Spleen (tissue), 11 donors: ENCODE data around the gene MAGOHB. TPM values are rescaled to one million over a fixed set of nuclear protein-coding genes. Genes with fewer than 3 reads are reported as not detected.

ENCODE experiments used
- DNase-seq: peaks from one replicate; pipeline ENCODE4 v3.0.0-alpha.2; 2020
- H3K27ac ChIP-seq, 8 donors: fragments of 200-600 bp; sonication (generic) in 7 of 8; 1 replicate in 4 of 8; 2 replicates in 4 of 8; pipeline versions ENCODE4 v1.5.0 to v1.8.0; 2016 to 2021; ENCODE audit warnings: inconsistent platforms in 4 of 8, mild to moderate bottlenecking in 4 of 8, moderate library complexity in 1 of 8
- H3K27me3 ChIP-seq, 7 donors: fragments of 200-600 bp; sonication (generic) in 6 of 7; replicated peaks in 1 of 7; 1 replicate in 4 of 7; 2 replicates in 3 of 7; pipeline versions ENCODE4 v1.5.0 to v1.8.0; 2016 to 2021; ENCODE audit warnings: inconsistent platforms in 3 of 7, mild to moderate bottlenecking in 1 of 7
- H3K36me3 ChIP-seq, 6 donors: fragments of 200-600 bp; sonication (generic) in 5 of 6; 1 replicate in 4 of 6; 2 replicates in 2 of 6; pipeline versions ENCODE4 v1.5.0 to v1.8.0; 2016 to 2021; ENCODE audit warnings: inconsistent platforms in 2 of 6
- H3K4me1 ChIP-seq, 6 donors: fragments of 200-600 bp; sonication (generic) in 5 of 6; 1 replicate in 3 of 6; 2 replicates in 3 of 6; pipeline versions ENCODE4 v1.5.0 to v1.8.0; 2016 to 2021; ENCODE audit warnings: inconsistent platforms in 3 of 6
- H3K4me3 ChIP-seq, 8 donors: fragments of 200-600 bp; sonication (generic) in 7 of 8; 1 replicate in 4 of 8; 2 replicates in 4 of 8; pipeline versions ENCODE4 v1.5.0 to v1.8.0; 2016 to 2021; ENCODE audit warnings: inconsistent platforms in 4 of 8, mild to moderate bottlenecking in 4 of 8, moderate library complexity in 2 of 8
- H3K9me3 ChIP-seq, 8 donors: fragments of 200-600 bp; sonication (generic) in 7 of 8; 1 replicate in 4 of 8; 2 replicates in 4 of 8; pipeline versions ENCODE4 v1.5.0 to v1.8.0; 2016 to 2021; ENCODE audit warnings: inconsistent platforms in 4 of 8
- POLR2A ChIP-seq, 3 donors: fragments of 450-650 bp; IDR thresholded peaks; one replicate each; pipeline ENCODE4 v1.5.1; 2017; ENCODE audit warnings: antibody characterized with exemption in 3 of 3, mild to moderate bottlenecking in 1 of 3
- POLR2AphosphoS5 ChIP-seq, 3 donors: sonication (generic); formaldehyde crosslinking; IDR thresholded peaks; one replicate each; pipeline ENCODE4 v1.5.1; 2017; ENCODE audit warnings: antibody characterized with exemption in 3 of 3
- WGBS, 5 donors: extraction: QIAGEN DNeasy Blood & Tissue Kit in 3 of 5; methylation state at CpG; one replicate each; pipeline versions ENCODE4 v1.1.5 to v1.1.7; 2013 to 2018; 5-methylcytosine and 5-hydroxymethylcytosine counted together
- intact Hi-C: fragments of 100-400 bp; cut with DNase I; formaldehyde crosslinking; loops from one replicate; pipeline ENCODE4 v1.15.0; 2023; ENCODE audit warnings: low total_unique reads
- polyA plus RNA-seq, 3 donors: library from polyadenylated mRNA; stranded (reverse); fragments of 200-250 nt; gene quantifications; one replicate each; pipeline ENCODE4 v1.2.1, GENCODE V29; 2013
- total RNA-seq, 7 donors: library from RNA; depleted of rRNA in 3 of 7; stranded (reverse); fragments of >200 nt in 3 of 7; fragmentation: NEBNext Ultra II Directional in 4 of 7; extraction: Animal tissue kit (Norgen Biotek cat#: 25700) in 4 of 7; gene quantifications; one replicate each; pipeline versions ENCODE4 v1.1.0 to v1.2.1, GENCODE V29; 2016 to 2021
- TF ChIP-seq, protein P1 (sequence below), 11 experiments: fragments of 200-600 bp in 7 of 11; fragments of 450-650 bp in 4 of 11; sonication (generic) in 4 of 11; IDR thresholded peaks in 8 of 11; conservative IDR thresholded peaks in 3 of 11; 1 replicate in 7 of 11; 2 replicates in 4 of 11; pipeline versions ENCODE4 v1.4.0 to v1.8.0; 2016 to 2021; ENCODE audit warnings: antibody characterized with exemption in 11 of 11, inconsistent platforms in 4 of 11, mild to moderate bottlenecking in 1 of 11
- donor health status: healthy with polysubstance abuse.
- donor health status: DM: no; HTN: no; CAD: no; lungs with moderate emphysema.
- donor health status: DM: no; HTN: no; CAD: no.
- donor health status: Bipolar disorder and iron deficiency.
- donor health status: healthy.
- donor health status: DM: no; HTN: no; CAD: no.
- donor health status: DM: yes; HTN: yes; CAD: no.

MAGOHB gene
- total and polyA plus RNA-seq, 10 donors, result 12.6 to 27.1 (median 20.0) TPM

- DNase-seq, result no peak
- Histone ChIP-seq H3K27me3 (no peaks in the 10 kb centered on the region), H3K36me3 (no peaks in the 10 kb centered on the region), H3K4me3 (no peak overlapping the region), H3K9me3 (no peaks in the 10 kb centered on the region), H3K27ac (no peak overlapping the region), H3K4me1 (peaks cover 0 to 6% (median 0%) of the 10 kb centered on the region in 6 donors)
- intact Hi-C loops, result loop anchor here (5.0 kb wide), 2 partner anchors 235 to 325 kb away; no protein-coding TSS in a partner anchor
- WGBS, 5 donors, result 0 to 3% (median 0%) methylated on average over 1 of the region's 1 CpG
- TF ChIP-seq POLR2AphosphoS5 (IDR thresholded peaks at IDR 0.05), result no peak
- no peak for TF ChIP-seq POLR2A (IDR thresholded peaks at IDR 0.05)
- TF ChIP-seq, protein P1, sequence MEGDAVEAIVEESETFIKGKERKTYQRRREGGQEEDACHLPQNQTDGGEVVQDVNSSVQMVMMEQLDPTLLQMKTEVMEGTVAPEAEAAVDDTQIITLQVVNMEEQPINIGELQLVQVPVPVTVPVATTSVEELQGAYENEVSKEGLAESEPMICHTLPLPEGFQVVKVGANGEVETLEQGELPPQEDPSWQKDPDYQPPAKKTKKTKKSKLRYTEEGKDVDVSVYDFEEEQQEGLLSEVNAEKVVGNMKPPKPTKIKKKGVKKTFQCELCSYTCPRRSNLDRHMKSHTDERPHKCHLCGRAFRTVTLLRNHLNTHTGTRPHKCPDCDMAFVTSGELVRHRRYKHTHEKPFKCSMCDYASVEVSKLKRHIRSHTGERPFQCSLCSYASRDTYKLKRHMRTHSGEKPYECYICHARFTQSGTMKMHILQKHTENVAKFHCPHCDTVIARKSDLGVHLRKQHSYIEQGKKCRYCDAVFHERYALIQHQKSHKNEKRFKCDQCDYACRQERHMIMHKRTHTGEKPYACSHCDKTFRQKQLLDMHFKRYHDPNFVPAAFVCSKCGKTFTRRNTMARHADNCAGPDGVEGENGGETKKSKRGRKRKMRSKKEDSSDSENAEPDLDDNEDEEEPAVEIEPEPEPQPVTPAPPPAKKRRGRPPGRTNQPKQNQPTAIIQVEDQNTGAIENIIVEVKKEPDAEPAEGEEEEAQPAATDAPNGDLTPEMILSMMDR (IDR thresholded peaks at IDR 0.05 in 8 of 11, conservative IDR thresholded peaks at IDR 0.05 in 3 of 11), result peak; percentile 42 to 79 (median 70)
Measured at GRCh38 chr12:10562306-10562933, 51.0 kb downstream of the MAGOHB start.

DNA sequence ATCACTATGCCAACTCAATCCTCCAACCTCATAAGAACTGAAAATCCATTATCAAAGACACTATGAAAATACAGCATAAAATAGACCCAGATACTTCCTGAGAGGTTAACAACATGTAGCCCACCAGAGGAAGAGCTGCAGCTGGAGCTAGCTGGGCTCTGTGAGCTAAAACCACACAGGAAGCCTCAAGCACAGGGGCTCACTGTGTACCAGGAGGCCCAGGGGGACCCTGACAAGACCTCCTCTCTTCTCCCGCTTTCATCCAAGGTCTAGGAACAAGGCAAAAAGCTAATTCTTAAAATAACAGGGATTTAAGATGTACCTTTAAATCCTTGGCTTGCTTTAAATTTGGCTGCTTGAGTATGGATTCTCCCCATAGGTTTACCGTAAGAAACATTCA is 54.2 kb downstream of the MAGOHB start:
- intact Hi-C loops, result no loop called here
- TF ChIP-seq POLR2A (IDR thresholded peaks at IDR 0.05) (no peak), POLR2AphosphoS5 (IDR thresholded peaks at IDR 0.05) (peak in 1 of 3 donors; percentile 40)
- TF ChIP-seq, protein P1 (IDR thresholded peaks at IDR 0.05 in 8 of 11, conservative IDR thresholded peaks at IDR 0.05 in 3 of 11), result no peak
- H3K4me1 ChIP-seq, result peaks cover 0 to 6% (median 0%) of the 10 kb centered on the region in 6 donors
- H3K27me3 ChIP-seq, result no peaks in the 10 kb centered on the region
- H3K9me3 ChIP-seq, result no peaks in the 10 kb centered on the region
- no peaks in the 10 kb centered on the region for H3K36me3 ChIP-seq
- peak overlapping the region in 3 of 8 donors; percentile 17 to 46 (median 30) for H3K27ac ChIP-seq
- DNase-seq, result peak; percentile 71
- 17 to 51% (median 31%) methylated on average over 2 of the region's 2 CpGs for WGBS, 5 donors
- no peak overlapping the region for H3K4me3 ChIP-seq

DNA sequence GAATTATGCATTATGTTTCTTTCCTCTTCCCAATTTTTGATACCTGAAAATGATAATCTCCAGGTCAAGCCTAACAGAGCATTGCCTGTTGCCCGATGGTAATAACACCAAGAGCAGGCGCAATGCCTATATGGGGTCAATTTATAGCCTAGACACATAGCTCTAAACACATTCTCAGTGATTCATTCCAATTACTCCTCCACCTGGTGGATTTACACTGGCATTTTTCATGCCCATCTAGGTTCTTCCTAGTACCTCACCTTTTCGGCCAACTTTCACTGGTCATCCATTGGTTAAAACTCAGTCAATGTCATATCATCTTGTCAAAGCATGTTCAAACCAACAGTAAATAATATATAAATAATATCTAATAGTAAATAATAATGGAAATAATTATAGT is 54.6 kb downstream of the MAGOHB start:
- Histone ChIP-seq H3K9me3 (no peaks in the 10 kb centered on the region), H3K27ac (peak overlapping the region in 4 of 8 donors; percentile 34 to 80 (median 58)), H3K36me3 (no peaks in the 10 kb centered on the region), H3K27me3 (no peaks in the 10 kb centered on the region), H3K4me1 (peaks cover 0 to 6% (median 0%) of the 10 kb centered on the region in 6 donors), H3K4me3 (no peak overlapping the region)
- no peak for TF ChIP-seq POLR2AphosphoS5 (IDR thresholded peaks at IDR 0.05)
- TF ChIP-seq POLR2A (IDR thresholded peaks at IDR 0.05), result no peak
- TF ChIP-seq, protein P1 (IDR thresholded peaks at IDR 0.05 in 8 of 11, conservative IDR thresholded peaks at IDR 0.05 in 3 of 11), result no peak
- DNase-seq, result no peak
- intact Hi-C loops, result no loop called here
- 84 to 93% (median 91%) methylated on average over 3 of the region's 3 CpGs for WGBS, 5 donors

DNA sequence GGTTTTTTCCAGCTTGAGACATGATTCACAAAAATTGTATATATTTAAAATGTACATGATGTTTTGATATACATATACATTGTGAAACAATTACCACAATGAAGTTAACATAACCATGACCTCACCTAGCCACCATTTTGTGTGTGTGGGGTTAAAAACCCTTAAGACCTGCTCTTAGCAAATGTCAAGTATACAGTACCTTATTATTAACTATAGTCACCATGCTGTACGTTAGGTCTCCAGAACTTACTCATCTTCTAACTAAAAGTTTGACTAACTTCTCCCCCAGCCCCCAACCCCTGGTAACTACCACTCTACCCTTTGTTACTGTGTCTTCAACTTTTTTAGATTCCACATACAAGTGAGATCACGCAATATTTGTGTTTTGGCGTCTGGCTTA is 55.1 kb downstream of the MAGOHB start:
- Histone ChIP-seq H3K4me3 (no peak overlapping the region), H3K36me3 (no peaks in the 10 kb centered on the region), H3K9me3 (peaks cover 0 to 2% (median 0%) of the 10 kb centered on the region in 8 donors), H3K4me1 (peaks cover 0 to 6% (median 0%) of the 10 kb centered on the region in 6 donors), H3K27me3 (no peaks in the 10 kb centered on the region), H3K27ac (peak overlapping the region in 5 of 8 donors; percentile 16 to 80 (median 41))
- 72 to 80% (median 75%) methylated on average over 3 of the region's 3 CpGs for WGBS, 5 donors
- TF ChIP-seq POLR2A (IDR thresholded peaks at IDR 0.05), result no peak
- TF ChIP-seq POLR2AphosphoS5 (IDR thresholded peaks at IDR 0.05), result no peak
- TF ChIP-seq, protein P1 (IDR thresholded peaks at IDR 0.05 in 8 of 11, conservative IDR thresholded peaks at IDR 0.05 in 3 of 11), result no peak
- intact Hi-C loops, result no loop called here
- DNase-seq, result no peak
